GM19240 (cell line): Measurements from ENCODE around the gene CXXC4.

Experiments
- DNase-seq: peaks from one replicate; pipeline ENCODE4 v3.0.0; 2011; ENCODE audit warnings: low spot score; ENCODE audit not compliant: insufficient read length

CXXC4 gene

GRCh38 chr4:104489731-104490095, 5.0 kb downstream of the CXXC4 start:
- DNase-seq = no peak

- no peak for DNase-seq
Measured at GRCh38 chr4:104488151-104488550, 6.5 kb downstream of the CXXC4 start.

GRCh38 chr4:104486716-104487504, 7.8 kb downstream of the CXXC4 start:
- no peak for DNase-seq

- DNase-seq = no peak
Measured at GRCh38 chr4:104475652-104476051, 19.0 kb downstream of the CXXC4 start.

- DNase-seq = no peak
Measured at GRCh38 chr4:104472766-104473165, 21.9 kb downstream of the CXXC4 start.

- DNase-seq = no peak
Measured at GRCh38 chr4:104470770-104471169, 23.9 kb downstream of the CXXC4 start.

GRCh38 chr4:104469794-104470193, 24.9 kb downstream of the CXXC4 start:
- no peak for DNase-seq

GRCh38 chr4:104465619-104466018, 29.1 kb downstream of the CXXC4 start:
- DNase-seq = no peak

- DNase-seq = no peak
Measured at GRCh38 chr4:104465201-104465600, 29.5 kb downstream of the CXXC4 start.

GRCh38 chr4:104462641-104463040, 32.1 kb downstream of the CXXC4 start:
- no peak for DNase-seq

GRCh38 chr4:104457308-104457981, 37.2 kb downstream of the CXXC4 start:
- DNase-seq = no peak

GRCh38 chr4:104451573-104451972, 43.1 kb downstream of the CXXC4 start:
- DNase-seq = no peak

- DNase-seq = no peak
Measured at GRCh38 chr4:104449537-104449936, 45.2 kb downstream of the CXXC4 start.

- DNase-seq = no peak
Measured at GRCh38 chr4:104447294-104447693, 47.4 kb downstream of the CXXC4 start.

GRCh38 chr4:104446431-104447278, 48.0 kb downstream of the CXXC4 start:
- DNase-seq = no peak

GRCh38 chr4:104444685-104445084, 50.0 kb downstream of the CXXC4 start:
- DNase-seq = no peak

GRCh38 chr4:104436542-104436941, 58.2 kb downstream of the CXXC4 start:
- no peak for DNase-seq

- DNase-seq = no peak
Measured at GRCh38 chr4:104429150-104429741, 65.4 kb downstream of the CXXC4 start.

GRCh38 chr4:104425948-104426347, 68.7 kb downstream of the CXXC4 start:
- DNase-seq = no peak

GRCh38 chr4:104424989-104425388, 69.7 kb downstream of the CXXC4 start:
- DNase-seq = no peak

GRCh38 chr4:104424475-104424941, 70.2 kb downstream of the CXXC4 start:
- no peak for DNase-seq

- no peak for DNase-seq
Measured at GRCh38 chr4:104421566-104421965, 73.1 kb downstream of the CXXC4 start.
